ENCODE results near the gene CDKN2B. TPM values are rescaled to one million over a fixed set of nuclear protein-coding genes. Genes with fewer than 3 reads are reported as not detected.

Gene CDKN2B
- total and polyA plus RNA-seq, 9 donors = 0.27 to 3.4 (median 0.57) TPM

GRCh38 chr9:21995666-21996398 lies 13.3 kb downstream of the CDKN2B start:
- H3K27me3 ChIP-seq (ENCODE audit: control insufficient read depth, insufficient read depth, low read length) = peaks cover 40% of the 10 kb centered on the region
- 6% methylated on average over 51 of the region's 54 CpGs for WGBS (ENCODE audit: insufficient coverage)
- no peaks in the 10 kb centered on the region for H3K9me3 ChIP-seq (replicated peaks; ENCODE audit: control insufficient read depth, low read depth, low read length)
- H3K4me1 ChIP-seq (ENCODE audit: control insufficient read depth, insufficient read depth, low read length) = peaks cover 5% of the 10 kb centered on the region
- peak; percentile 50 for DNase-seq
- no peaks in the 10 kb centered on the region for H3K36me3 ChIP-seq (ENCODE audit: control insufficient read depth, insufficient read depth, low read length)
- peak overlapping the region; percentile 65 for H3K4me3 ChIP-seq (ENCODE audit: low read length)
- no peak overlapping the region for H3K27ac ChIP-seq (ENCODE audit: low read length)

- 0% methylated on average over 48 of the region's 56 CpGs for WGBS (ENCODE audit: insufficient coverage)
- H3K27me3 ChIP-seq (ENCODE audit: control insufficient read depth, insufficient read depth, low read length) = peaks cover 42% of the 10 kb centered on the region
- peak; percentile 74 for DNase-seq
Measured at GRCh38 chr9:21995006-21995665, 14.0 kb downstream of the CDKN2B start.

GRCh38 chr9:21994556-21995005 lies 14.5 kb downstream of the CDKN2B start, which contains the start of gene CDKN2B-AS1:
TSS of gene CDKN2B-AS1 (plus strand) at chr9:21994791.
- Histone ChIP-seq H3K27me3 (ENCODE audit: control insufficient read depth, insufficient read depth, low read length) (peaks cover 47% of the 10 kb centered on the region), H3K4me3 (ENCODE audit: low read length) (peak within 1 kb of the TSS; percentile 65), H3K36me3 (ENCODE audit: control insufficient read depth, insufficient read depth, low read length) (no peaks in the 10 kb centered on the region), H3K27ac (ENCODE audit: low read length) (peak within 1 kb of the TSS; percentile 35), H3K9me3 (replicated peaks; ENCODE audit: control insufficient read depth, low read depth, low read length) (no peaks in the 10 kb centered on the region), H3K4me1 (ENCODE audit: control insufficient read depth, insufficient read depth, low read length) (peaks cover 5% of the 10 kb centered on the region)
- 0% methylated on average over 33 of the region's 43 CpGs for WGBS (ENCODE audit: insufficient coverage)
- DNase-seq = peak; percentile 59

More at GRCh38 chr9:21995006-21995665, 14.0 kb downstream of the CDKN2B start:
- Histone ChIP-seq H3K9me3 (replicated peaks; ENCODE audit: control insufficient read depth, low read depth, low read length) (no peaks in the 10 kb centered on the region), H3K4me1 (ENCODE audit: control insufficient read depth, insufficient read depth, low read length) (peaks cover 5% of the 10 kb centered on the region), H3K27ac (ENCODE audit: low read length) (peak overlapping the region; percentile 35), H3K36me3 (ENCODE audit: control insufficient read depth, insufficient read depth, low read length) (no peaks in the 10 kb centered on the region), H3K4me3 (ENCODE audit: low read length) (peak overlapping the region; percentile 65)

GRCh38 chr9:21993893-21994555 lies 15.1 kb downstream of the CDKN2B start, which contains the start of gene CDKN2A:
TSS of gene CDKN2A (minus strand) at chr9:21994392.
- H3K4me3 ChIP-seq (ENCODE audit: low read length) = peak within 1 kb of the TSS; percentile 65
- peaks cover 5% of the 10 kb centered on the region for H3K4me1 ChIP-seq (ENCODE audit: control insufficient read depth, insufficient read depth, low read length)
- 2% methylated on average over 39 of the region's 53 CpGs for WGBS (ENCODE audit: insufficient coverage)
- DNase-seq = no peak
- no peaks in the 10 kb centered on the region for H3K9me3 ChIP-seq (replicated peaks; ENCODE audit: control insufficient read depth, low read depth, low read length)
- H3K27ac ChIP-seq (ENCODE audit: low read length) = peak within 1 kb of the TSS; percentile 35
- no peaks in the 10 kb centered on the region for H3K36me3 ChIP-seq (ENCODE audit: control insufficient read depth, insufficient read depth, low read length)
- peaks cover 52% of the 10 kb centered on the region for H3K27me3 ChIP-seq (ENCODE audit: control insufficient read depth, insufficient read depth, low read length)

GRCh38 chr9:21993007-21993406 lies 16.1 kb downstream of the CDKN2B start:
- H3K9me3 ChIP-seq (replicated peaks; ENCODE audit: control insufficient read depth, low read depth, low read length) = no peaks in the 10 kb centered on the region
- peaks cover 51% of the 10 kb centered on the region for H3K27me3 ChIP-seq (ENCODE audit: control insufficient read depth, insufficient read depth, low read length)
- no peak overlapping the region for H3K4me3 ChIP-seq (ENCODE audit: low read length)
- peaks cover 5% of the 10 kb centered on the region for H3K4me1 ChIP-seq (ENCODE audit: control insufficient read depth, insufficient read depth, low read length)
- H3K36me3 ChIP-seq (ENCODE audit: control insufficient read depth, insufficient read depth, low read length) = no peaks in the 10 kb centered on the region
- WGBS (ENCODE audit: insufficient coverage) = no CpG with 5 or more reads among the region's 4 CpGs
- no peak overlapping the region for H3K27ac ChIP-seq (ENCODE audit: low read length)
- DNase-seq = no peak

GRCh38 chr9:21991072-21991959 lies 17.8 kb downstream of the CDKN2B start:
- no peaks in the 10 kb centered on the region for H3K9me3 ChIP-seq (replicated peaks; ENCODE audit: control insufficient read depth, low read depth, low read length)

GRCh38 chr9:21989440-21990189 lies 19.5 kb downstream of the CDKN2B start:
- H3K36me3 ChIP-seq (ENCODE audit: control insufficient read depth, insufficient read depth, low read length) = no peaks in the 10 kb centered on the region
- DNase-seq = no peak
- WGBS (ENCODE audit: insufficient coverage) = 2% methylated on average over 34 of the region's 35 CpGs

More at GRCh38 chr9:21991072-21991959, 17.8 kb downstream of the CDKN2B start:
- WGBS (ENCODE audit: insufficient coverage) = no CpG with 5 or more reads among the region's 5 CpGs
- no peak overlapping the region for H3K4me3 ChIP-seq (ENCODE audit: low read length)
- peaks cover 5% of the 10 kb centered on the region for H3K4me1 ChIP-seq (ENCODE audit: control insufficient read depth, insufficient read depth, low read length)
- no peak overlapping the region for H3K27ac ChIP-seq (ENCODE audit: low read length)
- peaks cover 47% of the 10 kb centered on the region for H3K27me3 ChIP-seq (ENCODE audit: control insufficient read depth, insufficient read depth, low read length)
- H3K36me3 ChIP-seq (ENCODE audit: control insufficient read depth, insufficient read depth, low read length) = no peaks in the 10 kb centered on the region
- DNase-seq = no peak

GRCh38 chr9:21988056-21988990 lies 20.8 kb downstream of the CDKN2B start:
- peaks cover 18% of the 10 kb centered on the region for H3K27me3 ChIP-seq (ENCODE audit: control insufficient read depth, insufficient read depth, low read length)
- H3K4me1 ChIP-seq (ENCODE audit: control insufficient read depth, insufficient read depth, low read length) = no peaks in the 10 kb centered on the region
- H3K27ac ChIP-seq (ENCODE audit: low read length) = no peak overlapping the region
- no peak overlapping the region for H3K4me3 ChIP-seq (ENCODE audit: low read length)
- no peaks in the 10 kb centered on the region for H3K9me3 ChIP-seq (replicated peaks; ENCODE audit: control insufficient read depth, low read depth, low read length)
- no peak for DNase-seq
- no peaks in the 10 kb centered on the region for H3K36me3 ChIP-seq (ENCODE audit: control insufficient read depth, insufficient read depth, low read length)
- WGBS (ENCODE audit: insufficient coverage) = no CpG with 5 or more reads among the region's 9 CpGs

More at GRCh38 chr9:21989440-21990189, 19.5 kb downstream of the CDKN2B start:
- Histone ChIP-seq H3K4me3 (ENCODE audit: low read length) (no peak overlapping the region), H3K27me3 (ENCODE audit: control insufficient read depth, insufficient read depth, low read length) (peaks cover 30% of the 10 kb centered on the region), H3K9me3 (replicated peaks; ENCODE audit: control insufficient read depth, low read depth, low read length) (no peaks in the 10 kb centered on the region), H3K4me1 (ENCODE audit: control insufficient read depth, insufficient read depth, low read length) (peaks cover 5% of the 10 kb centered on the region), H3K27ac (ENCODE audit: low read length) (no peak overlapping the region)

Measured in muscle of leg (tissue), 11 donors.